Measurements from ENCODE around the gene KDM4F. TPM values are rescaled to one million over a fixed set of nuclear protein-coding genes. Genes with fewer than 3 reads are reported as not detected.

Gene KDM4F
- total and polyA plus RNA-seq, 5 donors from 2014 or later, result not detected

GRCh38 chr11:95093548-95093947 lies 44.3 kb downstream of the KDM4F start:
- Histone ChIP-seq H3K36me3 (ENCODE audit: control insufficient read depth, insufficient read depth, low read length) (no peaks in the 10 kb centered on the region), H3K4me1 (ENCODE audit: control insufficient read depth, insufficient read depth, low read length, poor library complexity, severe bottlenecking) (peaks cover 35% of the 10 kb centered on the region), H3K27me3 (ENCODE audit: control insufficient read depth, insufficient read depth, low read length) (no peaks in the 10 kb centered on the region), H3K9me3 (ENCODE audit: control insufficient read depth in 2 of 2, low read length in 2 of 2) (no peaks in the 10 kb centered on the region), H3K4me3 (ENCODE audit: low read depth, low read length) (no peak overlapping the region), H3K27ac (ENCODE audit: insufficient read depth, low read length, poor library complexity, severe bottlenecking) (no peak overlapping the region)
- Mint-ChIP-seq H3K9me3 (peaks cover 0 to 2% (median 0%) of the 10 kb centered on the region in 7 donors), H3K27ac (peak overlapping the region in 1 of 3 donors; percentile 11), H3K4me1 (peaks cover 25 to 79% (median 57%) of the 10 kb centered on the region in 4 donors), H3K36me3 (peaks cover 15% of the 10 kb centered on the region), H3K4me3 (peak overlapping the region; percentile 10 to 79 (median 44)), H3K27me3 (no peaks in the 10 kb centered on the region)
- DNase-seq (no peak), ATAC-seq (ENCODE audit: low read depth in 2 of 2) (no peak)

DNA sequence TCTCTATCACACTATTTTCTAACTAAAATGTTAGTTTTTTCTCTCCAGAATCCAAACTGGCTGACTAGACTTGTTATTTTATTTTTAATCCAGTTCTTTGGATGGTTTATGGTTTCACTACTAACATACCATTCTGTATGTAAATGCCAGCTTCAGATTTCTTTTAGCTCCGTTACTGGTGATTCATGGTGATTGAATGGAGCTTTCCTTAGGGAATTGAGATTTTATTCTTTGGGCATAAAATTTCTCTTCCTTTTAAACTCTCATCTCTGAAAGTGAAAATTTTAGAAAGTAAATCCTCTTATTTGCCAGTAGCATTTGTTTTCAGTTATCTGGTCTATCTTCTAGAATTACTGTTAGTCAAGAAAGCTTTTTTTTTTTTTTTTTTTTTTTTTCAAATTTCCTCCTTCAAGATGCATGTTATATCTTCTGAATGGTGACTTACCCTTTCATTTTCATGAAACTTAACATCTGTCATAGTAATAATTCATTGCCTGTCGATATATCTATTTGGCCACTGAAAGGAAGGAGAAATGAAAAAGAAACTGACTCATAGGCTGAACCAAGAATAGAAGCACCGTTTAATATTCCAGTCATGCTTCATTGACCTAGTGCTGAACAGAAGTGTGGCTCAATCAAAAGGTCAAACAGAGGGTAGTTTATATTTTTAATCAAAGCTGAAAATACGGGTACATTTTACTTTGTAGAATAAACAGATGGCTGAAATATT lies 46.8 kb downstream of the KDM4F start:
- Mint-ChIP-seq H3K4me3 (no peak overlapping the region), H3K4me1 (peaks cover 18 to 61% (median 45%) of the 10 kb centered on the region in 4 donors)
- peaks cover 15% of the 10 kb centered on the region for H3K4me1 ChIP-seq (ENCODE audit: control insufficient read depth, insufficient read depth, low read length, poor library complexity, severe bottlenecking)

GRCh38 chr11:95097209-95097608 lies 48.0 kb downstream of the KDM4F start:
- Histone ChIP-seq H3K4me3 (ENCODE audit: low read depth, low read length) (no peak overlapping the region), H3K4me1 (ENCODE audit: control insufficient read depth, insufficient read depth, low read length, poor library complexity, severe bottlenecking) (peaks cover 13% of the 10 kb centered on the region), H3K36me3 (ENCODE audit: control insufficient read depth, insufficient read depth, low read length) (no peaks in the 10 kb centered on the region), H3K9me3 (ENCODE audit: control insufficient read depth in 2 of 2, low read length in 2 of 2) (no peaks in the 10 kb centered on the region), H3K27me3 (ENCODE audit: control insufficient read depth, insufficient read depth, low read length) (no peaks in the 10 kb centered on the region), H3K27ac (ENCODE audit: insufficient read depth, low read length, poor library complexity, severe bottlenecking) (no peak overlapping the region)
- H3K4me1 Mint-ChIP-seq, result peaks cover 18 to 49% (median 33%) of the 10 kb centered on the region in 4 donors
- no peak overlapping the region for H3K4me3 Mint-ChIP-seq
- H3K9me3 Mint-ChIP-seq, result peaks cover 0 to 2% (median 0%) of the 10 kb centered on the region in 7 donors
- peaks cover 26% of the 10 kb centered on the region for H3K36me3 Mint-ChIP-seq
- peak overlapping the region in 2 of 3 donors; percentile 32 to 66 for H3K27ac Mint-ChIP-seq
- no peaks in the 10 kb centered on the region for H3K27me3 Mint-ChIP-seq
- ATAC-seq (ENCODE audit: low read depth in 2 of 2), result no peak
- DNase-seq, result no peak

More for the DNA sequence above, 46.8 kb downstream of the KDM4F start:
- H3K4me3 ChIP-seq (ENCODE audit: low read depth, low read length), result no peak overlapping the region
- Mint-ChIP-seq H3K36me3 (peaks cover 23% of the 10 kb centered on the region), H3K9me3 (peaks cover 0 to 2% (median 0%) of the 10 kb centered on the region in 7 donors), H3K27ac (no peak overlapping the region), H3K27me3 (no peaks in the 10 kb centered on the region)
- ATAC-seq (ENCODE audit: low read depth in 2 of 2) (peak; percentile 59 to 70), DNase-seq (peak in 1 of 3 donors; percentile 66)
- H3K27me3 ChIP-seq (ENCODE audit: control insufficient read depth, insufficient read depth, low read length), result no peaks in the 10 kb centered on the region
- no peaks in the 10 kb centered on the region for H3K9me3 ChIP-seq (ENCODE audit: control insufficient read depth in 2 of 2, low read length in 2 of 2)
- no peak overlapping the region for H3K27ac ChIP-seq (ENCODE audit: insufficient read depth, low read length, poor library complexity, severe bottlenecking)
- no peaks in the 10 kb centered on the region for H3K36me3 ChIP-seq (ENCODE audit: control insufficient read depth, insufficient read depth, low read length)

DNA sequence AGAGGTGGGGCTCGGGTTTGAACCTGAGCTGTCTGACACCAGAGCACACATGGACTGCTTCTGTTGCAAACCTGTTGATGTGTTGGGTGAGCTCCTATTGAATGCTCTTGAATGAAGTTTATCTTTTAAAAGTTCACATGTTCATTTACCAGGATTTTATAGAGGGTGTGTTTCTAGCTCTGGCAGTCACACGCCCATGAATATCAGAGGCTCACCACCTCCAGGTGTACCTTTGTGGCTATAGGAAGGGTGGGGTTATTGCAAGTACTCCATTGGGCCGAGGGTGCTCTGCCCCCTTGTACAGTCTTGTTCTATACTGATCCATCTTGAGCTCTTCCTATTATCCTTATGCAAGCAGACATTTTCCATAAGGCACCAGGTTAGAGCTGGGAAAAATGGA lies 49.6 kb downstream of the KDM4F start:
- H3K4me1 Mint-ChIP-seq, result peaks cover 12 to 38% (median 25%) of the 10 kb centered on the region in 4 donors
- no peaks in the 10 kb centered on the region for H3K27me3 Mint-ChIP-seq
- no peaks in the 10 kb centered on the region for H3K27me3 ChIP-seq (ENCODE audit: control insufficient read depth, insufficient read depth, low read length)
- H3K27ac ChIP-seq (ENCODE audit: insufficient read depth, low read length, poor library complexity, severe bottlenecking), result no peak overlapping the region
- ATAC-seq (ENCODE audit: low read depth in 2 of 2) (no peak), DNase-seq (no peak)
- no peaks in the 10 kb centered on the region for H3K36me3 ChIP-seq (ENCODE audit: control insufficient read depth, insufficient read depth, low read length)
- no peak overlapping the region for H3K4me3 ChIP-seq (ENCODE audit: low read depth, low read length)
- peaks cover 9% of the 10 kb centered on the region for H3K4me1 ChIP-seq (ENCODE audit: control insufficient read depth, insufficient read depth, low read length, poor library complexity, severe bottlenecking)
- no peak overlapping the region for H3K27ac Mint-ChIP-seq
- H3K4me3 Mint-ChIP-seq, result no peak overlapping the region
- H3K9me3 ChIP-seq (ENCODE audit: control insufficient read depth in 2 of 2, low read length in 2 of 2), result no peaks in the 10 kb centered on the region
- H3K9me3 Mint-ChIP-seq, result no peaks in the 10 kb centered on the region
- peaks cover 26% of the 10 kb centered on the region for H3K36me3 Mint-ChIP-seq

- DNase-seq, result no peak
- Histone ChIP-seq H3K4me3 (ENCODE audit: low read depth, low read length) (no peak overlapping the region), H3K9me3 (ENCODE audit: control insufficient read depth in 2 of 2, low read length in 2 of 2) (no peaks in the 10 kb centered on the region), H3K4me1 (ENCODE audit: control insufficient read depth, insufficient read depth, low read length, poor library complexity, severe bottlenecking) (peaks cover 9% of the 10 kb centered on the region), H3K36me3 (ENCODE audit: control insufficient read depth, insufficient read depth, low read length) (no peaks in the 10 kb centered on the region), H3K27ac (ENCODE audit: insufficient read depth, low read length, poor library complexity, severe bottlenecking) (no peak overlapping the region), H3K27me3 (ENCODE audit: control insufficient read depth, insufficient read depth, low read length) (no peaks in the 10 kb centered on the region)
- ATAC-seq (ENCODE audit: low read depth in 2 of 2), result no peak
- Mint-ChIP-seq H3K9me3 (no peaks in the 10 kb centered on the region), H3K4me3 (no peak overlapping the region), H3K27ac (no peak overlapping the region), H3K36me3 (peaks cover 26% of the 10 kb centered on the region), H3K27me3 (no peaks in the 10 kb centered on the region), H3K4me1 (peaks cover 12 to 30% (median 24%) of the 10 kb centered on the region in 4 donors)
These were observed 51.0 kb downstream of the KDM4F start for GRCh38 chr11:95100191-95100648.

Other genes starting within 250 kb of the KDM4F start
- 94.1 TPM for gene CWC15, start 75.9 kb upstream of the KDM4F start, total RNA-seq
- 10 to 100 TPM; 65.8 to 85.8 (median 75.5) TPM for gene CWC15, start 75.9 kb upstream of the KDM4F start, polyA plus RNA-seq
- 0.25 TPM for gene KDM4D, start 75.7 kb upstream of the KDM4F start, total RNA-seq
- gene KDM4D, start 75.7 kb upstream of the KDM4F start, polyA plus RNA-seq, result under 1 TPM; 0.25 to 0.61 (median 0.38) TPM
- gene KDM4E, start 24.2 kb upstream of the KDM4F start, total RNA-seq, result not detected
- gene KDM4E, start 24.2 kb upstream of the KDM4F start, polyA plus RNA-seq, result not detected
- 57.4 TPM for gene SRSF8, start 17.5 kb downstream of the KDM4F start, total RNA-seq
- 100 to 1,000 TPM; 119 to 145 (median 134) TPM for gene SRSF8, start 17.5 kb downstream of the KDM4F start, polyA plus RNA-seq
- gene ENDOD1, start 40.4 kb downstream of the KDM4F start, total RNA-seq, result 11.0 TPM
- gene ENDOD1, start 40.4 kb downstream of the KDM4F start, polyA plus RNA-seq, result 10 to 100 TPM in 2 of 4 donors, 1 to 10 TPM in 2; 9.1 to 14.6 (median 11.0) TPM
- 73.3 TPM for gene SESN3, start 181.8 kb downstream of the KDM4F start, total RNA-seq
- 1 to 10 TPM; 4.2 to 8.7 (median 6.5) TPM for gene SESN3, start 181.8 kb downstream of the KDM4F start, polyA plus RNA-seq